ENCODE results near the gene RPRD2. TPM values are rescaled to one million over a fixed set of nuclear protein-coding genes. Genes with fewer than 3 reads are reported as not detected.

The RPRD2 gene
- polyA plus RNA-seq, 1 donor from 2014 or later, result 8.6 TPM

DNA sequence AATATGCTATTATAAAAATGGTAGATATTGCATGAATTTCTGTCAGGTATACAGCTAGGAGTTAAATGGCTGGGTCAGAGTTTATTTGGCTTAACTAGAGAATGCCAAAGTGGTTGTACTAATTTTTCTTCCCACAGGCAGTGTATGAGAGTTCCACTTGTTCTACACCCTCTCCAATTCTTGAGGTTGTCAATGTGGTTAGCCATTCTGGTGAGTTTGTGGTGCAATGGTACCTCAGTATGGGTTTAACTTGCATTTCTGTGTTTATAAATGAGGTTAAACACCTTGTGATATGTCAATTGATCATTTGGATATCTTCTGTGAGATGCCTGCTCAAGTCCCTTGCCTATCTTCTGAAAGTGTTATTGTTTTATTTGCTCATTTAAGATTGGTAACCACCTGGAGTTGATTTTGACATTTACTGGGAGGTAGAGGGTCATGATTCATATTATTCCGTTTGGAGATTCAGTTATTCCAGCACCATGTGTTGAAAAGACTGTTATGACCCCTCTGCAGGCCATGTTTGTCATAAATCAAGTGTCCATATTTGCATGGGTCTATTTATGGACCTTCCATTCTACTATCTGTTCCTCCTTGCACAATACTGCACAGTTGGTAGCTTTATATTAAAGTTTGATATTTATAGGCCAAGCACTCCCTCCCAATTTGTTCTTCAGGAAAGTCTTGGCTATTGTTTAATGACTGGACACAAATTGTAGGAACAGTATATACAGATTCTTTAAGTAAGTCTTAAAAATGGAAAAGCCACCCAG is 157.4 kb downstream of the RPRD2 start:
- Histone ChIP-seq H3F3A (ENCODE audit: insufficient read depth, low read length, poor library complexity, severe bottlenecking) (no peaks in the 10 kb centered on the region), H3K27ac (ENCODE audit: low read length) (no peak overlapping the region), H4K20me1 (ENCODE audit: insufficient read depth) (no peaks in the 10 kb centered on the region), H2AFZ (ENCODE audit: low read depth, low read length) (no peak overlapping the region), H3K4me2 (ENCODE audit: low read length) (no peak overlapping the region), H3K9me3 (ENCODE audit: low read length) (no peaks in the 10 kb centered on the region), H3K9ac (ENCODE audit: low read length) (no peak overlapping the region), H3K36me3 (ENCODE audit: insufficient read depth, low read length) (no peaks in the 10 kb centered on the region), H3K4me3 (ENCODE audit: low read length) (no peak overlapping the region), H3K79me2 (replicated peaks; ENCODE audit: insufficient read depth, low read length) (no peaks in the 10 kb centered on the region), H3K27me3 (ENCODE audit: insufficient read depth, low read depth, low read length) (no peaks in the 10 kb centered on the region), H3K9me2 (ENCODE audit: insufficient read depth, low read length) (no peaks in the 10 kb centered on the region)
- TF ChIP-seq EP300 (conservative IDR thresholded peaks at IDR 0.05; ENCODE audit: poor library complexity, severe bottlenecking), result no peak
- TF ChIP-seq, protein P1, sequence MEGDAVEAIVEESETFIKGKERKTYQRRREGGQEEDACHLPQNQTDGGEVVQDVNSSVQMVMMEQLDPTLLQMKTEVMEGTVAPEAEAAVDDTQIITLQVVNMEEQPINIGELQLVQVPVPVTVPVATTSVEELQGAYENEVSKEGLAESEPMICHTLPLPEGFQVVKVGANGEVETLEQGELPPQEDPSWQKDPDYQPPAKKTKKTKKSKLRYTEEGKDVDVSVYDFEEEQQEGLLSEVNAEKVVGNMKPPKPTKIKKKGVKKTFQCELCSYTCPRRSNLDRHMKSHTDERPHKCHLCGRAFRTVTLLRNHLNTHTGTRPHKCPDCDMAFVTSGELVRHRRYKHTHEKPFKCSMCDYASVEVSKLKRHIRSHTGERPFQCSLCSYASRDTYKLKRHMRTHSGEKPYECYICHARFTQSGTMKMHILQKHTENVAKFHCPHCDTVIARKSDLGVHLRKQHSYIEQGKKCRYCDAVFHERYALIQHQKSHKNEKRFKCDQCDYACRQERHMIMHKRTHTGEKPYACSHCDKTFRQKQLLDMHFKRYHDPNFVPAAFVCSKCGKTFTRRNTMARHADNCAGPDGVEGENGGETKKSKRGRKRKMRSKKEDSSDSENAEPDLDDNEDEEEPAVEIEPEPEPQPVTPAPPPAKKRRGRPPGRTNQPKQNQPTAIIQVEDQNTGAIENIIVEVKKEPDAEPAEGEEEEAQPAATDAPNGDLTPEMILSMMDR (IDR thresholded peaks at IDR 0.05; ENCODE audit: poor library complexity, severe bottlenecking), result no peak

DNA sequence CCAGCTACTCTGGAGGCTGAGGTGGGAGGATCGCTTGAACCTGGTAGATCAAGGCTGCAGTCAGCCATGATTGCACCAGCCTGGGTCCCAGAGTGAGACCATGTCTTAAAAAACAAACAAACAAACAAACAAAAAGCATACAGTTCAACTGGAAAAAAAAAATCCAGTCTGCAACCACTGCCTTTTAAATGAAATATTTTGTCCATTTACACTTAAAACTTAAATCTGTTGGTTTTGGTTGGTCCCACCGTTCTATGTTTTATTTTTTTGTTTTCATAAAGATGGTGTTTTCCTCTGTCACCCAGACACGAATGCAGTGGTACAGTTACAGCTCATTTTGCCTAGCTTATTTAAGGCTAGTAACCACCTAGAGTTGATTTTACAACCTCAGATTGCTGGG is 161.4 kb downstream of the RPRD2 start:
- Histone ChIP-seq H3K27me3 (ENCODE audit: insufficient read depth, low read depth, low read length) (no peaks in the 10 kb centered on the region), H3K27ac (ENCODE audit: low read length) (no peak overlapping the region)

More for the DNA sequence above, 161.4 kb downstream of the RPRD2 start:
- TF ChIP-seq TAF1 (IDR thresholded peaks at IDR 0.05; ENCODE audit: low read depth) (no peak), MXI1 (conservative IDR thresholded peaks at IDR 0.05; ENCODE audit: poor library complexity, severe bottlenecking) (no peak), RAD21 (conservative IDR thresholded peaks at IDR 0.05) (no peak), POLR2AphosphoS5 (IDR thresholded peaks at IDR 0.05) (no peak), EZH2 (IDR thresholded peaks at IDR 0.05; ENCODE audit: borderline replicate concordance, insufficient read depth, low read length, poor library complexity, severe bottlenecking) (no peak), EP300 (conservative IDR thresholded peaks at IDR 0.05; ENCODE audit: poor library complexity, severe bottlenecking) (no peak), SMC3 (conservative IDR thresholded peaks at IDR 0.05; ENCODE audit: poor library complexity) (no peak)
- TF ChIP-seq, protein P2, sequence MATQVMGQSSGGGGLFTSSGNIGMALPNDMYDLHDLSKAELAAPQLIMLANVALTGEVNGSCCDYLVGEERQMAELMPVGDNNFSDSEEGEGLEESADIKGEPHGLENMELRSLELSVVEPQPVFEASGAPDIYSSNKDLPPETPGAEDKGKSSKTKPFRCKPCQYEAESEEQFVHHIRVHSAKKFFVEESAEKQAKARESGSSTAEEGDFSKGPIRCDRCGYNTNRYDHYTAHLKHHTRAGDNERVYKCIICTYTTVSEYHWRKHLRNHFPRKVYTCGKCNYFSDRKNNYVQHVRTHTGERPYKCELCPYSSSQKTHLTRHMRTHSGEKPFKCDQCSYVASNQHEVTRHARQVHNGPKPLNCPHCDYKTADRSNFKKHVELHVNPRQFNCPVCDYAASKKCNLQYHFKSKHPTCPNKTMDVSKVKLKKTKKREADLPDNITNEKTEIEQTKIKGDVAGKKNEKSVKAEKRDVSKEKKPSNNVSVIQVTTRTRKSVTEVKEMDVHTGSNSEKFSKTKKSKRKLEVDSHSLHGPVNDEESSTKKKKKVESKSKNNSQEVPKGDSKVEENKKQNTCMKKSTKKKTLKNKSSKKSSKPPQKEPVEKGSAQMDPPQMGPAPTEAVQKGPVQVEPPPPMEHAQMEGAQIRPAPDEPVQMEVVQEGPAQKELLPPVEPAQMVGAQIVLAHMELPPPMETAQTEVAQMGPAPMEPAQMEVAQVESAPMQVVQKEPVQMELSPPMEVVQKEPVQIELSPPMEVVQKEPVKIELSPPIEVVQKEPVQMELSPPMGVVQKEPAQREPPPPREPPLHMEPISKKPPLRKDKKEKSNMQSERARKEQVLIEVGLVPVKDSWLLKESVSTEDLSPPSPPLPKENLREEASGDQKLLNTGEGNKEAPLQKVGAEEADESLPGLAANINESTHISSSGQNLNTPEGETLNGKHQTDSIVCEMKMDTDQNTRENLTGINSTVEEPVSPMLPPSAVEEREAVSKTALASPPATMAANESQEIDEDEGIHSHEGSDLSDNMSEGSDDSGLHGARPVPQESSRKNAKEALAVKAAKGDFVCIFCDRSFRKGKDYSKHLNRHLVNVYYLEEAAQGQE (IDR thresholded peaks at IDR 0.05; ENCODE audit: borderline replicate concordance), result no peak
- TF ChIP-seq, protein P1 (IDR thresholded peaks at IDR 0.05; ENCODE audit: poor library complexity, severe bottlenecking), result no peak
- H3K4me3 ChIP-seq (ENCODE audit: low read length), result no peak overlapping the region
- H3K36me3 ChIP-seq (ENCODE audit: insufficient read depth, low read length), result no peaks in the 10 kb centered on the region
- H2AFZ ChIP-seq (ENCODE audit: low read depth, low read length), result no peak overlapping the region
- no peak overlapping the region for H3K4me2 ChIP-seq (ENCODE audit: low read length)
- H3F3A ChIP-seq (ENCODE audit: insufficient read depth, low read length, poor library complexity, severe bottlenecking), result no peaks in the 10 kb centered on the region
- no peaks in the 10 kb centered on the region for H3K9me2 ChIP-seq (ENCODE audit: insufficient read depth, low read length)
- H3K9ac ChIP-seq (ENCODE audit: low read length), result no peak overlapping the region
- no peaks in the 10 kb centered on the region for H3K79me2 ChIP-seq (replicated peaks; ENCODE audit: insufficient read depth, low read length)
- H4K20me1 ChIP-seq (ENCODE audit: insufficient read depth), result no peaks in the 10 kb centered on the region
- no peaks in the 10 kb centered on the region for H3K9me3 ChIP-seq (ENCODE audit: low read length)

Other genes with a start within 250 kb of the RPRD2 start
- 203 and 213 TPM in 2 replicates for gene PLEKHO1, start 214.2 kb upstream of the RPRD2 start, polyA plus RNA-seq
- 16.6 and 17.9 TPM in 2 replicates for gene ANP32E, start 128.0 kb upstream of the RPRD2 start, polyA plus RNA-seq
- 1.1 and 1.5 TPM in 2 replicates for gene CA14, start 106.4 kb upstream of the RPRD2 start, polyA plus RNA-seq
- 164 and 167 TPM in 2 replicates for gene APH1A, start 95.1 kb upstream of the RPRD2 start, polyA plus RNA-seq
- 2.6 and 17.1 TPM in 2 replicates for gene C1orf54, start 91.4 kb upstream of the RPRD2 start, polyA plus RNA-seq
- 7.3 and 9.1 TPM in 2 replicates for gene CIART, start 81.6 kb upstream of the RPRD2 start, polyA plus RNA-seq
- 170 TPM in 2 replicates for gene MRPS21, start 70.3 kb upstream of the RPRD2 start, polyA plus RNA-seq
- gene PRPF3, start 42.6 kb upstream of the RPRD2 start, polyA plus RNA-seq, result 86.1 and 92.1 TPM in 2 replicates
- gene TARS2, start 123.3 kb downstream of the RPRD2 start, polyA plus RNA-seq, result 19.4 and 22.8 TPM in 2 replicates
- gene ECM1, start 144.0 kb downstream of the RPRD2 start, polyA plus RNA-seq, result 2.3 and 4.2 TPM in 2 replicates
- not detected in 2 replicates for gene FALEC, start 151.6 kb downstream of the RPRD2 start, polyA plus RNA-seq
- 0.56 TPM in 1 of 2 replicates, not detected in the other for gene ADAMTSL4, start 185.3 kb downstream of the RPRD2 start, polyA plus RNA-seq
- 151 and 171 TPM in 2 replicates for gene MCL1, start 215.5 kb downstream of the RPRD2 start, polyA plus RNA-seq